WTC11 (cell line): ENCODE measurements around the gene PARP3. TPM values are rescaled to one million over a fixed set of nuclear protein-coding genes. Genes with fewer than 3 reads are reported as not detected.

ENCODE experiments used
- ATAC-seq: fragments of 200-7000 bp; cut with Tn5 transposase; 2 replicates; pipeline ENCODE4 v1.10.0; 2021; ENCODE audit warnings: mild to moderate bottlenecking, moderate library complexity
- CTCF ChIA-PET: fragments of 300-600 bp; sonication (Branson Sonifier 250); formaldehyde crosslinking; loops from one replicate; lab custom pipeline; 2021; ENCODE audit warnings: antibody characterized with exemption; lab: Charles Lee
- POLR2A ChIA-PET: fragments of 350-600 bp; sonication (Branson Sonifier 250); formaldehyde crosslinking; loops from one replicate; lab custom pipeline; 2021; ENCODE audit warnings: antibody characterized with exemption; lab: Charles Lee
- DNase-seq: peaks from one replicate; pipeline ENCODE4 v3.0.0; 2021; ENCODE audit warnings: low spot score
- H3K27ac Mint-ChIP-seq: 2 replicates; pipeline ENCODE4 v1.8.0; 2021; ENCODE audit warnings: mixed read lengths
- H3K27me3 Mint-ChIP-seq: 2 replicates; pipeline ENCODE4 v1.8.0; 2021; ENCODE audit warnings: low read depth, mild to moderate bottlenecking, moderate library complexity, mixed read lengths
- H3K36me3 Mint-ChIP-seq: 2 replicates; pipeline ENCODE4 v1.8.0; 2021; ENCODE audit warnings: mixed read lengths
- H3K4me1 Mint-ChIP-seq: 2 replicates; pipeline ENCODE4 v1.8.0; 2022; ENCODE audit warnings: mixed read lengths
- H3K4me3 Mint-ChIP-seq: 2 replicates; pipeline ENCODE4 v1.8.0; 2021; ENCODE audit warnings: mild to moderate bottlenecking, moderate library complexity, mixed read lengths
- H3K9me3 Mint-ChIP-seq: 2 replicates; pipeline ENCODE4 v1.8.0; 2021; ENCODE audit warnings: mixed read lengths
- CBFB ChIP-seq: sonication (generic); formaldehyde crosslinking; IDR thresholded peaks from 2 replicates; pipeline ENCODE4 v1.8.1; 2022; ENCODE audit warnings: mild to moderate bottlenecking, low read depth, missing genetic modification reagents
- FOXK1 ChIP-seq: sonication (generic); formaldehyde crosslinking; IDR thresholded peaks from 2 replicates; pipeline ENCODE4 v1.8.0; 2022; ENCODE audit warnings: mild to moderate bottlenecking, moderate library complexity, missing genetic modification reagents
- GABPB1 ChIP-seq: sonication (generic); formaldehyde crosslinking; IDR thresholded peaks from 2 replicates; pipeline ENCODE4 v1.8.1; 2023; ENCODE audit warnings: mild to moderate bottlenecking, missing genetic modification reagents
- GRHL2 ChIP-seq: fragments of 250-450 bp; sonication (Bioruptor Pico); IDR thresholded peaks from 2 replicates; pipeline ENCODE4 v1.8.0; 2022; ENCODE audit warnings: mild to moderate bottlenecking, moderate library complexity; ENCODE audit not compliant: insufficient replicate concordance, severe bottlenecking
- NR3C1 ChIP-seq: sonication (generic); formaldehyde crosslinking; conservative IDR thresholded peaks from 2 replicates; pipeline ENCODE4 v1.8.1; 2023; ENCODE audit warnings: low read depth, mild to moderate bottlenecking, missing genetic modification reagents
- TP53 ChIP-seq: sonication (generic); formaldehyde crosslinking; IDR thresholded peaks from 2 replicates; pipeline ENCODE4 v1.8.1; 2023; ENCODE audit warnings: mild to moderate bottlenecking, missing genetic modification reagents
- ZBTB21 ChIP-seq: sonication (generic); formaldehyde crosslinking; IDR thresholded peaks from 2 replicates; pipeline ENCODE4 v1.8.1; 2023; ENCODE audit warnings: mild to moderate bottlenecking, missing genetic modification reagents, borderline replicate concordance
- ZNF396 ChIP-seq: fragments of 250-450 bp; sonication (Bioruptor Pico); IDR thresholded peaks from 2 replicates; pipeline ENCODE4 v1.8.0; 2021; ENCODE audit warnings: mild to moderate bottlenecking, moderate library complexity, borderline replicate concordance
- total RNA-seq: library from RNA; stranded (reverse); gene quantifications from 3 replicates; pipeline ENCODE4 v1.2.3, GENCODE V29; 2021
- TF ChIP-seq, protein P1 (sequence below): fragments of 250-450 bp; sonication (Bioruptor Pico); IDR thresholded peaks from 2 replicates; pipeline ENCODE4 v1.9.0; 2021; ENCODE audit warnings: moderate library complexity, mild to moderate bottlenecking, inconsistent platforms, borderline replicate concordance
- TF ChIP-seq, protein P2 (sequence below): sonication (generic); formaldehyde crosslinking; IDR thresholded peaks from 2 replicates; pipeline ENCODE4 v1.8.1; 2022; ENCODE audit warnings: low read depth, mild to moderate bottlenecking, moderate library complexity, missing genetic modification reagents, borderline replicate concordance
- TF ChIP-seq, protein P3 (sequence below): fragments of 250-450 bp; sonication (Bioruptor Pico); conservative IDR thresholded peaks from 2 replicates; pipeline ENCODE4 v1.9.0; 2021; ENCODE audit warnings: mild to moderate bottlenecking
- TF ChIP-seq, protein P4 (sequence below): sonication (generic); formaldehyde crosslinking; IDR thresholded peaks from 2 replicates; pipeline ENCODE4 v1.8.0; 2023; ENCODE audit warnings: missing genetic modification reagents, mild to moderate bottlenecking, borderline replicate concordance
- TF ChIP-seq, protein P5 (sequence below): sonication (generic); formaldehyde crosslinking; IDR thresholded peaks from 2 replicates; pipeline ENCODE4 v1.8.1; 2022; ENCODE audit warnings: mild to moderate bottlenecking, moderate library complexity, missing genetic modification reagents
- TF ChIP-seq, protein P6 (sequence below): fragments of 250-450 bp; sonication (Bioruptor Pico); IDR thresholded peaks from 2 replicates; pipeline ENCODE4 v1.9.0; 2021; ENCODE audit warnings: mild to moderate bottlenecking, borderline replicate concordance

PARP3 gene
- total RNA-seq, 1 experiment from 2014 or later = 2.9 TPM

DNA sequence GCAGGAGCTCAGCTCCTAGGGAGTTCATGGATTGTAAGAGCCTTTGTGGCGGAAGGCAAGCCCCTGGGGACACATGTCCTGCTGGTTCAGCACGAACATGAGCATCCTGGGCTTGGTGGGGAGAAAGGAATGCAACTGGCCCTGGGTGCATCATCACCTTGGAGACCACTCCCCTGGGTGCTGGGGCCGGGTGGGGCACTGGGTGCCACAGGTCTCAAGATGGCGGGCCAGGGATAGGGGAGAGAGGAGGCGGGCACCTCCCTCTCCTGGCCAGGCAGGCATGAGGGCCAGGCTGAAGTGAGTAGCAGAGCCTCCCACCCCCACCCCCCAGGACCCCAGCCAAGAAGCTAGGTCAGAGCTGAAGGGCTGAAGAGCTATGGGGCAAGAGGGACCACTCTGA is 24.3 kb downstream of the PARP3 start (continued):
- TF ChIP-seq, protein P1, sequence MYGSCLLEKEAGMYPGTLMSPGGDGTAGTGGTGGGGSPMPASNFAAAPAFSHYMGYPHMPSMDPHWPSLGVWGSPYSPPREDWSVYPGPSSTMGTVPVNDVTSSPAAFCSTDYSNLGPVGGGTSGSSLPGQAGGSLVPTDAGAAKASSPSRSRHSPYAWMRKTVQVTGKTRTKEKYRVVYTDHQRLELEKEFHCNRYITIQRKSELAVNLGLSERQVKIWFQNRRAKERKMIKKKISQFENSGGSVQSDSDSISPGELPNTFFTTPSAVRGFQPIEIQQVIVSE (CRISPR knock-in tag) = no peak

DNA sequence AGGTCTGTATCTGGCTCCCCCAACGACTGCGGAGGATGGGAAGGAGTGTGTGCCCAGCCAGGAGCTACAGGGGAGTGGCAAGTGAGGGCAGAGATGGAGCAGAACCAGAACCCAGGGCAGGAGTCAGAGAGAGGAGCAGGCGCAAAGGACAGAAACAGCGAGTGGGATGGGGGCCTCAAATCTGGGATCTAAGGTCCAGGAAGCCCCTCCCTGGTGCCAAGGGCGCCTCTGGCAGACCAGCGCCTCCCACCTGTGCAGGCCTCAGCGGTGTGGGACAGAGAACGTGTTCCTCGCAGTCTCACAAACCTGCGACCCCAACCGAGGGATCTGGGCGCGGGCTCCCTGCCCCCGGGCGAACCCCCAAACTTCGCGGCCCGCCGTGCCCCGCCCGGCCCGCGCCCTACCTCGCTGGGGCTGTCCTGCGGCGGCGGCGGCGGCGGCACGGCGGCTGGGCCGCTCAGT is 24.8 kb downstream of the PARP3 start:
- POLR2A ChIA-PET = interaction anchor here (1.1 to 3.7 kb wide), 3 partner anchors 16 to 29 kb away, joined by 4 to 23 read pairs (median 5); partner anchors contain the start of gene ACY1
- Mint-ChIP-seq H3K27me3 (peaks cover 23% of the 10 kb centered on the region), H3K4me1 (peaks cover 49% of the 10 kb centered on the region), H3K4me3 (peak overlapping the region; percentile 73), H3K27ac (no peak overlapping the region), H3K36me3 (no peaks in the 10 kb centered on the region), H3K9me3 (no peaks in the 10 kb centered on the region)
- CTCF ChIA-PET = interaction anchor here (1.1 to 6.5 kb wide), 4 partner anchors 8 to 80 kb away, joined by 4 to 60 read pairs (median 42); partner anchors contain the start of genes ABHD14A, ABHD14B, ACY1 and PARP3
- DNase-seq = no peak
- ATAC-seq = peak; percentile 10
- TF ChIP-seq NR3C1 (no peak), TP53 (CRISPR knock-in tag) (0 out of 2 replicates have a peak, but pooled peaks have one; percentile 4)

DNA sequence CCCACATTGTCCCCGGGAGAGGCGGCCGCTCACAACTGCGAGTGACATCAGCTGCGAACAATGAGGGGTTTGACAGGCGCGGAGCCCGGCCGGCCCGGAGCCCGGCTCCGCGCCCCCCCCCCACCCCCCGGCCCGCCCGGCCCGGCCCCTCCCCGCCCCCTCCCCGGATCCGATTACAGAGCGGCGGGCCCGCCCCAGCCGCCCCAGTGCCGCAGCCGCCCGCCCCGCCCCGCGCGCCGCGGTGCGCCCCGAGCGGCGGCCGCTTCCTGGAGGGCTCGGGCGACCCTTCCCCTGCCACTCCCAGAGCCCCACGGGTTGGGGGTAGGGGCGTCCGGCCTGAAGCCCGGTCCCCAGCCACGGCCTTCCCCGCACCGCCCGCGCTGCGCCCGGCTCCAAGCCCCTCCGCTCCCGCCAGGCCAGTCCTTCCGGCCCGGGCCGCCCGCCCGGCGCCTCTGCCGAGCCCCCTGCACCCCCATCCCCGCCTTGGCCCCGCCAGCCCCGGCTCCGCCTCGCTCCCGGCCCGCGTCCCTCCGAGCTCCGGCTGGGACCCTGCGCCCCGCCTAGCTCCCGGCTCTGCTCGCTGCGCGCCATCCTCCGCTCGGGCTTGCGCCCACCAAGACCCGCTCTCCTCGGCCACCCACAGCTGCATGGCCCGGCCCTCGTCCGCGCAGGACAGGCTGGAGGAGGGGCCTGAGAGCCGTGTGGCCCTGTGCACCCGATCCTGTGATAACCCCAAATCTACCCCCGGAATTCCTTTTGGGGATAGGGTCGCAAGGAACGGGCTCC is 25.4 kb downstream of the PARP3 start, which contains the start of gene PCBP4:
PCBP4 (minus strand) TSS at position 71 of the 786 bp plus-strand sequence. CDS start 6,214 bp downstream, outside the sequence.
- no peaks in the 10 kb centered on the region for H3K9me3 Mint-ChIP-seq
- H3K27me3 Mint-ChIP-seq = peaks cover 22% of the 10 kb centered on the region
- no peak within 1 kb of the TSS; the same call in 1 of the 2 replicates for H3K27ac Mint-ChIP-seq
- ChIA-PET POLR2A (interaction anchor here (0.7 to 3.7 kb wide), 9 partner anchors 10 to 1613 kb away, joined by 4 to 23 read pairs (median 5); partner anchors contain the start of genes ACY1, GPR62, PARP3 and RRP9), CTCF (interaction anchor here (1.0 to 6.3 kb wide), 6 partner anchors 15 to 148 kb away, joined by 3 to 43 read pairs (median 10); partner anchors contain the start of genes ACY1, PARP3 and RRP9)
- H3K4me3 Mint-ChIP-seq = peak within 1 kb of the TSS; percentile 81
- ATAC-seq (peak; percentile 40), DNase-seq (peak; percentile 69)
- no peaks in the 10 kb centered on the region for H3K36me3 Mint-ChIP-seq
- peaks cover 49% of the 10 kb centered on the region for H3K4me1 Mint-ChIP-seq
- TF ChIP-seq CBFB (CRISPR knock-in tag) = 0 out of 2 replicates have a peak, but pooled peaks have one; percentile 64
- TF ChIP-seq ZNF396 (CRISPR knock-in tag) = no peak
- TF ChIP-seq GABPB1 = no peak
- TF ChIP-seq, protein P2, sequence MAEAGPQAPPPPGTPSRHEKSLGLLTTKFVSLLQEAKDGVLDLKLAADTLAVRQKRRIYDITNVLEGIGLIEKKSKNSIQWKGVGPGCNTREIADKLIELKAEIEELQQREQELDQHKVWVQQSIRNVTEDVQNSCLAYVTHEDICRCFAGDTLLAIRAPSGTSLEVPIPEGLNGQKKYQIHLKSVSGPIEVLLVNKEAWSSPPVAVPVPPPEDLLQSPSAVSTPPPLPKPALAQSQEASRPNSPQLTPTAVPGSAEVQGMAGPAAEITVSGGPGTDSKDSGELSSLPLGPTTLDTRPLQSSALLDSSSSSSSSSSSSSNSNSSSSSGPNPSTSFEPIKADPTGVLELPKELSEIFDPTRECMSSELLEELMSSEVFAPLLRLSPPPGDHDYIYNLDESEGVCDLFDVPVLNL (CRISPR knock-in tag) = 0 out of 2 replicates have a peak, but pooled peaks have one; percentile 31
- TF ChIP-seq, protein P3, sequence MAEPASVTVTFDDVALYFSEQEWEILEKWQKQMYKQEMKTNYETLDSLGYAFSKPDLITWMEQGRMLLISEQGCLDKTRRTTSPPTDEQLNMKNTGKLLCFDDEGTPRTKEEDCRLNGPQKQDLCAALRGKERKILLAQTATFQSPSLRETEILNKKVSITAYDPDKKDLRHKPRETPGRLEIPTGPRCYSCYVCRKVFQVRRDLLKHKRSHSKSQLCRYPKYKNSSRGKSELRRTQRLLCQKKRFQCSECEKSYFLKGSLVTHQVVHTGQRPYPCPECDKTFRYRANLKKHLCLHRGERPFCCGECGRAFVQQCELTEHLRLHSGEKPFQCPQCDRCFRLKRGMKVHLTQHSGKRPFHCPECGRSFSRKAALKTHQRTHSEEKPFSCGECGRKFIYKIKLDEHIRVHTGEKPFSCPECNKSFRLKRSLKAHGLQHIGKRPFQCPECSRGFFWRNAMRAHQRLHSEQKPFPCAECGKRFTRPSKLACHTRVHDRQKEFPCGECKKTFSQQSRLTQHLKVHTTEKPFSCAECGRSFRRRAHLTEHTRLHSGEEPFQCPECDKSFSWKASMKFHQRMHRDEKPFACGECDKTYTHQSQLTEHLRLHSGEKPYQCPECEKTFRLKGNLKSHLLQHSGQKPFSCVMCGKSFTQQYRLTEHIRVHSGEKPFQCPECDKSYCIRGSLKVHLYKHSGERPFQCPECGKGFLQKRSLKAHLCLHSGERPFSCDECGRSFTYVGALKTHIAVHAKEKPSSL = 0 out of 2 replicates have a peak, but pooled peaks have one; percentile 55
- TF ChIP-seq, protein P4, sequence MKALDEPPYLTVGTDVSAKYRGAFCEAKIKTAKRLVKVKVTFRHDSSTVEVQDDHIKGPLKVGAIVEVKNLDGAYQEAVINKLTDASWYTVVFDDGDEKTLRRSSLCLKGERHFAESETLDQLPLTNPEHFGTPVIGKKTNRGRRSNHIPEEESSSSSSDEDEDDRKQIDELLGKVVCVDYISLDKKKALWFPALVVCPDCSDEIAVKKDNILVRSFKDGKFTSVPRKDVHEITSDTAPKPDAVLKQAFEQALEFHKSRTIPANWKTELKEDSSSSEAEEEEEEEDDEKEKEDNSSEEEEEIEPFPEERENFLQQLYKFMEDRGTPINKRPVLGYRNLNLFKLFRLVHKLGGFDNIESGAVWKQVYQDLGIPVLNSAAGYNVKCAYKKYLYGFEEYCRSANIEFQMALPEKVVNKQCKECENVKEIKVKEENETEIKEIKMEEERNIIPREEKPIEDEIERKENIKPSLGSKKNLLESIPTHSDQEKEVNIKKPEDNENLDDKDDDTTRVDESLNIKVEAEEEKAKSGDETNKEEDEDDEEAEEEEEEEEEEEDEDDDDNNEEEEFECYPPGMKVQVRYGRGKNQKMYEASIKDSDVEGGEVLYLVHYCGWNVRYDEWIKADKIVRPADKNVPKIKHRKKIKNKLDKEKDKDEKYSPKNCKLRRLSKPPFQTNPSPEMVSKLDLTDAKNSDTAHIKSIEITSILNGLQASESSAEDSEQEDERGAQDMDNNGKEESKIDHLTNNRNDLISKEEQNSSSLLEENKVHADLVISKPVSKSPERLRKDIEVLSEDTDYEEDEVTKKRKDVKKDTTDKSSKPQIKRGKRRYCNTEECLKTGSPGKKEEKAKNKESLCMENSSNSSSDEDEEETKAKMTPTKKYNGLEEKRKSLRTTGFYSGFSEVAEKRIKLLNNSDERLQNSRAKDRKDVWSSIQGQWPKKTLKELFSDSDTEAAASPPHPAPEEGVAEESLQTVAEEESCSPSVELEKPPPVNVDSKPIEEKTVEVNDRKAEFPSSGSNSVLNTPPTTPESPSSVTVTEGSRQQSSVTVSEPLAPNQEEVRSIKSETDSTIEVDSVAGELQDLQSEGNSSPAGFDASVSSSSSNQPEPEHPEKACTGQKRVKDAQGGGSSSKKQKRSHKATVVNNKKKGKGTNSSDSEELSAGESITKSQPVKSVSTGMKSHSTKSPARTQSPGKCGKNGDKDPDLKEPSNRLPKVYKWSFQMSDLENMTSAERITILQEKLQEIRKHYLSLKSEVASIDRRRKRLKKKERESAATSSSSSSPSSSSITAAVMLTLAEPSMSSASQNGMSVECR = 0 out of 2 replicates have a peak, but pooled peaks have one; percentile 39
- TF ChIP-seq ZBTB21 (CRISPR knock-in tag) = peak; percentile 59; the same call in 1 of the 2 replicates
- peak; percentile 75; the same call in 1 of the 2 replicates for TF ChIP-seq TP53 (CRISPR knock-in tag)
- TF ChIP-seq, protein P5, sequence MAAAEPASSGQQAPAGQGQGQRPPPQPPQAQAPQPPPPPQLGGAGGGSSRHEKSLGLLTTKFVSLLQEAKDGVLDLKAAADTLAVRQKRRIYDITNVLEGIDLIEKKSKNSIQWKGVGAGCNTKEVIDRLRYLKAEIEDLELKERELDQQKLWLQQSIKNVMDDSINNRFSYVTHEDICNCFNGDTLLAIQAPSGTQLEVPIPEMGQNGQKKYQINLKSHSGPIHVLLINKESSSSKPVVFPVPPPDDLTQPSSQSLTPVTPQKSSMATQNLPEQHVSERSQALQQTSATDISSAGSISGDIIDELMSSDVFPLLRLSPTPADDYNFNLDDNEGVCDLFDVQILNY (CRISPR knock-in tag) = peak; percentile 59; the same call in 1 of the 2 replicates
- 0 out of 2 replicates have a peak, but pooled peaks have one; percentile 36 for TF ChIP-seq FOXK1 (CRISPR knock-in tag)
- TF ChIP-seq, protein P6, sequence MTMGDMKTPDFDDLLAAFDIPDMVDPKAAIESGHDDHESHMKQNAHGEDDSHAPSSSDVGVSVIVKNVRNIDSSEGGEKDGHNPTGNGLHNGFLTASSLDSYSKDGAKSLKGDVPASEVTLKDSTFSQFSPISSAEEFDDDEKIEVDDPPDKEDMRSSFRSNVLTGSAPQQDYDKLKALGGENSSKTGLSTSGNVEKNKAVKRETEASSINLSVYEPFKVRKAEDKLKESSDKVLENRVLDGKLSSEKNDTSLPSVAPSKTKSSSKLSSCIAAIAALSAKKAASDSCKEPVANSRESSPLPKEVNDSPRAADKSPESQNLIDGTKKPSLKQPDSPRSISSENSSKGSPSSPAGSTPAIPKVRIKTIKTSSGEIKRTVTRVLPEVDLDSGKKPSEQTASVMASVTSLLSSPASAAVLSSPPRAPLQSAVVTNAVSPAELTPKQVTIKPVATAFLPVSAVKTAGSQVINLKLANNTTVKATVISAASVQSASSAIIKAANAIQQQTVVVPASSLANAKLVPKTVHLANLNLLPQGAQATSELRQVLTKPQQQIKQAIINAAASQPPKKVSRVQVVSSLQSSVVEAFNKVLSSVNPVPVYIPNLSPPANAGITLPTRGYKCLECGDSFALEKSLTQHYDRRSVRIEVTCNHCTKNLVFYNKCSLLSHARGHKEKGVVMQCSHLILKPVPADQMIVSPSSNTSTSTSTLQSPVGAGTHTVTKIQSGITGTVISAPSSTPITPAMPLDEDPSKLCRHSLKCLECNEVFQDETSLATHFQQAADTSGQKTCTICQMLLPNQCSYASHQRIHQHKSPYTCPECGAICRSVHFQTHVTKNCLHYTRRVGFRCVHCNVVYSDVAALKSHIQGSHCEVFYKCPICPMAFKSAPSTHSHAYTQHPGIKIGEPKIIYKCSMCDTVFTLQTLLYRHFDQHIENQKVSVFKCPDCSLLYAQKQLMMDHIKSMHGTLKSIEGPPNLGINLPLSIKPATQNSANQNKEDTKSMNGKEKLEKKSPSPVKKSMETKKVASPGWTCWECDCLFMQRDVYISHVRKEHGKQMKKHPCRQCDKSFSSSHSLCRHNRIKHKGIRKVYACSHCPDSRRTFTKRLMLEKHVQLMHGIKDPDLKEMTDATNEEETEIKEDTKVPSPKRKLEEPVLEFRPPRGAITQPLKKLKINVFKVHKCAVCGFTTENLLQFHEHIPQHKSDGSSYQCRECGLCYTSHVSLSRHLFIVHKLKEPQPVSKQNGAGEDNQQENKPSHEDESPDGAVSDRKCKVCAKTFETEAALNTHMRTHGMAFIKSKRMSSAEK = peak; percentile 29; the same call in 1 of the 2 replicates
- no peak for TF ChIP-seq GRHL2 (CRISPR knock-in tag)
